DMS153 treated with DMSO at 0.1 percent for 48 hours (cell line): ENCODE measurements around the gene DAND5.
"Not testable (repeated sequence)": the region's sequence is repeated elsewhere in the genome, so short reads cannot be mapped to it uniquely, and the experiment has no call there.

Experiments
- DNase-seq: peaks from one replicate; lab custom pipeline; 2025; ENCODE audit not compliant: unreplicated experiment; lab: John Stamatoyannopoulos, UW

DAND5 gene

DNA sequence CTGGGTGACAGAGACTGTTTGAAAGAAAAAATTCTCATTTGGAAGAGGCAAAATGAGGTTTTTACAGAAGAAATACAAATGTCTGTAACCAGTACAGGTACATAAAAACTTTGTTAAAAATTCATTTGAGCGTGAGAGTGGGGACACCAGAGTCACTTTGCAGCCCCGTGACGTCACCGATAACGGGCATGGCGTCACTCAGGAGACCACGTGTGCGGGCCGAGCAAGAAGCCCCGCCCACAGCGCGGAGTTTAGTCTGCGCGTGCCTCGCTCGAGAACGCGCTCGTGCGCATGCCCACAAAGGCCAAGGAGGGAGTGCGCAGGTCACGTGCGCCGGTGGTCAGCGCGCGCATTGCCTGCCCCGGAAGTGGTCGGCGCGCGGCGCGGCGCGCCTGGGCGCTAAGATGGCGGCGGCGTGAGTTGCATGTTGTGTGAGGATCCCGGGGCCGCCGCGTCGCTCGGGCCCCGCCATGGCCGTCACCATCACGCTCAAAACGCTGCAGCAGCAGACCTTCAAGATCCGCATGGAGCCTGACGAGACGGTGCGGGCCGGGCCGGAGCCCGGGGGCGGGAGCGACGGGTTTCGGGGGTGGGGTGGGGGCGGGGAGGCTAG is 23.8 kb upstream of the DAND5 start, which contains the start of gene RAD23A:
Gene RAD23A, plus strand, starts transcription at position 384 of the 613 bp plus-strand sequence. Its CDS starts 87 bp downstream, at position 471.
- DNase-seq = peak; percentile 92

DNA sequence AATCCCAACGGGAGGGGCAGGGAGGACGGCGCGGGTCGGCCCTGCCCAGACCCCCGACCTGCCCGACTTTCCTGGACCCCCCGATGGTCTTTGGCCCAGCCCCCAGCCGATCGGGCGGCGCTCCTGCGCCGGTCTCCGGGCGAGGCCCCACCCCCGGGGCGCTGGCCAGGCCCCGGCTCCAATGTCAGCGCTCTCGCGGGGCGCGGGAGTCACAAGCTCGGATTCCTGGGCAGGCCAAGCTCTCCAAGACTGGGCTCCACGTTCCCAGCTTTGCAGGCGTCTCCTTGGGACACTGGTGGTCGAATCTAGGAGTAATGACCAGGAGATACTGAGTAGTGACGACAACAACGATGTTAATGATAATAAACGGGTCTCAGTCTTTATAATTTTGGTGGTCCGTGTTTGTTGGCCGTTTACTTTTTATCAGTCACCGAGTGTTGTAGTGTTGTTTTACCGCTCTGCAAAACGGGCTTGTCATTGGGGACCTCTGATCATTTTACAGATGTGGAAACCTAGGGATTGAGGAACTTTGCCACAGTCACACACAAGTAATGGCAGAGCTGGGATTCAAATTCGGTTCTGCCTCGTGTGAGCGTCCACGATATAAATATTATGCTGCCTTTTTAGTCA is 23.2 kb upstream of the DAND5 start:
- DNase-seq = peak; percentile 10

DNA sequence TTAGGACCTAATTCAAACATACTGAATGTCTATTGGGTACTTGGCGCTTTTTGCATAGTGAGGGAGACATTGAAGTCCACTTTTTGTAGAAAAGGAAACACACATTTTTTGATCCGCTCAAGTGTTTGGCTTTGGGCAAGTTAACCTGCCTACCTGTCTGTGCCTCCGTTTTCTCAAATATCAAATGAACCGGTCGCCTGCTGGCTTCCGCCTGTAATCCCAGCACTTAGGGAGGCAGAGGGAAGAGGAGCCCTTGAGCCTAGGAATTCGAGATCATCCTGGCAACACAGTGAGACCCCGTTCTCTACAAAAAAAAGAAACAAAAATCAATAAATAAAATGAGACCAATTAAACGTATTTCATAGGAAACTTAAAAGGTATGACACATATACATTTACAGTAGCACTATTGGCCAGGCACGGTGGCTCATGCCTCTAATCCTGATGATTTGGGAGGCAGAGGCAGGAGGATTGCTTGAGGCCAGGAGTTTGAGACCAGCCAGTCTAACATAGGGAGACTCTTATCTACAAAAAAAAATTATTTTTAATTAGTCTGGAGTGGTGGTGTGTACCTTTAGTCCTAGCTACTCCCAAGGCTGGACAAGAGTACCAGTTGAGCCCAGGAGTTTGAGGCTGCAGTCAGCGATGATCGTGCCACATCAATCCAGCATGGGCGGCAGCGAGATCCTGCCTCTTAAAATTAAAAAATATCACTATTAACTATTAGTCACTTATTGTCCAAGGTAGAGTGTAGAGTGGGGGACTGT is 22.5 kb upstream of the DAND5 start:
- DNase-seq = no peak

DNA sequence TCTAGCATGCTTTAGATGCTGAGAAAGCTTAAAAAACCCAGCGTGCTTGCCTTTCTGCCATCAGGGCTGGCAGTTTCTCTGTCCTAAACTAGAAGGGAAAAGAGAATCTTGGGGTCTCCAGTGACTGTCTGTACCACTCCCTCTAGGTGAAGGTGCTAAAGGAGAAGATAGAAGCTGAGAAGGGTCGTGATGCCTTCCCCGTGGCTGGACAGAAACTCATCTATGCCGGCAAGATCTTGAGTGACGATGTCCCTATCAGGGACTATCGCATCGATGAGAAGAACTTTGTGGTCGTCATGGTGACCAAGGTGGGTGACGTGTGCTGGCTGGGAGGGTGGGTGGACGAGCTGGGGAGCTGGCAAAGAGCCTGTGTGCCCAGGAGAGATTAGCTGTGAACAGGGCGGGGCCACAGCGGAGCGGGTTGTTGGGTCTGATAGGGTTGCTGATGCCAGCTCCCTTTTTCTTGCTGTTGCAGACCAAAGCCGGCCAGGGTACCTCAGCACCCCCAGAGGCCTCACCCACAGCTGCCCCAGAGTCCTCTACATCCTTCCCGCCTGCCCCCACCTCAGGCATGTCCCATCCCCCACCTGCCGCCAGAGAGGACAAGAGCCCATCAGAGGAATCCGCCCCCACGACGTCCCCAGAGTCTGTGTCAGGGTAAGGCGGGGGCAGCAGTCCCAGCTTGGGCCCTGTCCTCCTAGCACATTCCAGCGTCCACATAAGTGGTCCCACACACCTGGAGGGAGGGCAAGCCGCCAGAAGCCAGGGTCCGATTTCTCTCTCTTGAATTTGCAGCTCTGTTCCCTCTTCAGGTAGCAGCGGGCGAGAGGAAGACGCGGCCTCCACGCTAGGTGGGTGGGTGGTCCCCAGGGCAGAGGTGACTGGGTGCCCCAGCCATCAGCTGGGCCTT is 21.4 kb upstream of the DAND5 start:
- DNase-seq = no peak

DNA sequence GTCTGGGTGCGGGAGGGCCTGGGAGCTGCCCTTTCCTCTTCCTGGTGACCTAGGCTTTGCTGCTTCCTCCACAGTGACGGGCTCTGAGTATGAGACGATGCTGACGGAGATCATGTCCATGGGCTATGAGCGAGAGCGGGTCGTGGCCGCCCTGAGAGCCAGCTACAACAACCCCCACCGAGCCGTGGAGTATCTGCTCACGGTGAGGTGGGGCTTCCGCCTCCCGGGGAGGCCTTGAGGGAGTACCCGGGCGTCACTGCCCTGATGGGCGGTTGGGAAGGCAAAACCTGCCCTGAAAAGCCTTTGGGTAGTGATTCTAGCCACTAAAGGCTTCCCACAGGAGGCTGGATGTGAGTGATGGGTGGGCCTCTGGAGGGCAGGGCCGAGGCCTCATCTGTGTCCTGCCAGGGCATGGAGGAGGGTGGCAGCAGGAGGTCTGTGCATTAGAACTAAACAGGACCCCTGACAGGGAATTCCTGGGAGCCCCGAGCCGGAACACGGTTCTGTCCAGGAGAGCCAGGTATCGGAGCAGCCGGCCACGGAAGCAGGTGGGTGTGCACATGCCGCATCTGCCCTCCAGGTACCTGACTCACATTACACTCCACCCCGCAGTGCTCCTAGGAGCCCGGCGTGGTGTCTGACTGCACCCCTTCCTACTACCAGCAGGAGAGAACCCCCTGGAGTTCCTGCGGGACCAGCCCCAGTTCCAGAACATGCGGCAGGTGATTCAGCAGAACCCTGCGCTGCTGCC is 20.6 kb upstream of the DAND5 start:
- DNase-seq = no peak

DNA sequence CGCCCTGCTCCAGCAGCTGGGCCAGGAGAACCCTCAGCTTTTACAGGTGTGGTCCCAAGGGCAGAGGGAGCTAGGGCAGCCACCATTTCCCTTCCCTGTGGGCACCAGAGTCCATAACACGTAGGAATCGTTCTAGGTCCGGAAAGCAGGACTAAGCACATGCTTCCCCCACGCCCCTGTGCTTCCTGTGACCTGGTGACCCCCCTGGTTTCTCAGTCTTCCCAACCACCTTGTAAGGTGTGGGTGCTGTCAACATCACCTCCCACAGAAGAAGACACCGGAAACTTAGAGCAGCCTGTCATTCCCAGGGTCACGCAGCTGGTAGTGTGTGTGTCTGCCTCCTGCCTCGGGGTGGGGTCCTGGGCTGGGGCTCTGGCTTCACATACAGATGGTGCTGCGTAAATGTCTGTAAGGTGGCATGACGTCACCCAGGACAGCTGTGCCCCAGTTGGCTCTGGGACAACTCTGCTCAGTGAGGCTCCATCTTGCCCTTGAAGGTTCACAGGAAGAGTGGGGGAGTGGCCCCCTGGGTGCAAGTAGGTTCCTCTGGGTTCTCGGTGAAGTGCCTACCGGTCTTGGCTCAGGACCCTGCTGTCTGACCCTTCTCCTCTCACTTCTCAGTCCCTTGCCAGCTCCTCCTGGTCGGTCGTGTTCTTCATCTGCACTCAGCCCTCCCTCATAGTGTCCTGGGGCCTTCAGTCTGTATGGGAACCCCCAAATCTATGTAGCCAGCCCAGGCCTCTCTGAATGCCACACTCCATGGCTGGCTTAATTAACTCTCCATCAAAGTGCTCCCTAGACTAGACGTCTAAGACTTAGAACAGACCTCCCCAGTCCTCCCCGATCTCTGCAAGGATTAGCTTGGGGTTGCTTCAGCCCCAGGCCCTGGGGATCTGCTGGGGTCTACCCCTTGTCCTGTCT is 19.8 kb upstream of the DAND5 start:
- DNase-seq = no peak

DNA sequence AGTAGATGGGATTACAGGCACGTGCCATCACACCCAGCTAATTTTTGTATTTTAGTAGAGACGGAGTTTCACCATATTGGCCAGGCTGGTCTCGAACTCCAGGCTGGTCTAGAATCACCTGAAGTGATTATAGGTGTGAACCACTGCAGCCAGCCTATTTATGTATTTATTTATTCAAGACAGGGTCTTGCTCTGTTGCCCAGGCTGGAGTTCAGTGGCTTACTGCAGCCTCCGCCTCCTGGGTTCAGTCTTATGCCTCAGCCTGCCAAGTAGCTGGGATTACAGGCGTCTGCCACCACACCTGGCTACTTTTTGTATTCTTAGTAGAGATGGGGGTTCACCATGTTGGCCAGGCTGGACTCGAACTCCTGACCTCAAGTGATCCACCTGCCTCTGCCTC is 17.3 kb upstream of the DAND5 start:
- DNase-seq = not testable (repeated sequence)

DNA sequence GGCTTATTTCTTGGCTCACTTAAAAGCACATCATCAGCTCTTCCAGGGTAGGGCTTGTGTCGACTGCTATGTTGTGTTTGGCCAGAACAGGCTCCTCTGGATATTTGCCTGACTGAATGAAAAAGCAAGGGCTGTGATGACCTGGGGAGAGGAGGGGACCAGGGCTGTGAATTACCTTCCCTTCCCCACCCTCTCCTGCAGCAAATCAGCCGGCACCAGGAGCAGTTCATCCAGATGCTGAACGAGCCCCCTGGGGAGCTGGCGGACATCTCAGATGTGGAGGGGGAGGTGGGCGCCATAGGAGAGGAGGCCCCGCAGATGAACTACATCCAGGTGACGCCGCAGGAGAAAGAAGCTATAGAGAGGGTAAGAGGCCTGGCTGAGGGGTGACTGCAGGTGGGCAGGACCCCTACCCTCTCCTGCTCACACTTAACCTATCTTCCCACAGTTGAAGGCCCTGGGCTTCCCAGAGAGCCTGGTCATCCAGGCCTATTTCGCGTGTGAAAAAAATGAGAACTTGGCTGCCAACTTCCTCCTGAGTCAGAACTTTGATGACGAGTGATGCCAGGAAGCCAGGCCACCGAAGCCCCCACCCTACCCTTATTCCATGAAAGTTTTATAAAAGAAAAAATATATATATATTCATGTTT is 16.8 kb upstream of the DAND5 start:
- no peak for DNase-seq

DNA sequence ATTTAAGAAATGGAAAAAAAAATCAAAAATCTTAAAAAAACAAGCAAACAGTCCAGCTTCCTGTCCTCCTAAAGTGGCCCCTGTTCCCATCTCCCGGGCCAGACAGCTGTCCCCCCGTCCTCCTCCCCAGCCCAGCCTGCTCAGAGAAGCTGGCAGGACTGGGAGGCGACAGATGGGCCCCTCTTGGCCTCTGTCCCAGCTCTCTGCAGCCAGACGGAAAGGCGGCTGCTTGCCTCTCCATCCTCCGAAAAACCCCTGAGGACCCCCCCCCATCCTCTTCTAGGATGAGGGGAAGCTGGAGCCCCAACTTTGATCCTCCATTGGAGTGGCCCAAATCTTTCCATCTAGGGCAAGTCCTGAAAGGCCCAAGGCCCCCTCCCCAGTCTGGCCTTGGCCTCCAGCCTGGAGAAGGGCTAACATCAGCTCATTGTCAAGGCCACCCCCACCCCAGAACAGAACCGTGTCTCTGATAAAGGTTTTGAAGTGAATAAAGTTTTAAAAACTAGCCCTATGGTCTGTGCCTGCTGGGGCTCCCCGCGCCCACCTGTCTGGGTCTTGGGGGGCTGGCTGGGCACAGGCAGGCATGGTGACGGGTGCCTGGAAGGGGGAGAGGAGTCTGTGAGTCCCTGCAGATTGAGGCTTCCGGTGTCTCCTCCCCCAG is 16.1 kb upstream of the DAND5 start:
- no peak for DNase-seq

DNA sequence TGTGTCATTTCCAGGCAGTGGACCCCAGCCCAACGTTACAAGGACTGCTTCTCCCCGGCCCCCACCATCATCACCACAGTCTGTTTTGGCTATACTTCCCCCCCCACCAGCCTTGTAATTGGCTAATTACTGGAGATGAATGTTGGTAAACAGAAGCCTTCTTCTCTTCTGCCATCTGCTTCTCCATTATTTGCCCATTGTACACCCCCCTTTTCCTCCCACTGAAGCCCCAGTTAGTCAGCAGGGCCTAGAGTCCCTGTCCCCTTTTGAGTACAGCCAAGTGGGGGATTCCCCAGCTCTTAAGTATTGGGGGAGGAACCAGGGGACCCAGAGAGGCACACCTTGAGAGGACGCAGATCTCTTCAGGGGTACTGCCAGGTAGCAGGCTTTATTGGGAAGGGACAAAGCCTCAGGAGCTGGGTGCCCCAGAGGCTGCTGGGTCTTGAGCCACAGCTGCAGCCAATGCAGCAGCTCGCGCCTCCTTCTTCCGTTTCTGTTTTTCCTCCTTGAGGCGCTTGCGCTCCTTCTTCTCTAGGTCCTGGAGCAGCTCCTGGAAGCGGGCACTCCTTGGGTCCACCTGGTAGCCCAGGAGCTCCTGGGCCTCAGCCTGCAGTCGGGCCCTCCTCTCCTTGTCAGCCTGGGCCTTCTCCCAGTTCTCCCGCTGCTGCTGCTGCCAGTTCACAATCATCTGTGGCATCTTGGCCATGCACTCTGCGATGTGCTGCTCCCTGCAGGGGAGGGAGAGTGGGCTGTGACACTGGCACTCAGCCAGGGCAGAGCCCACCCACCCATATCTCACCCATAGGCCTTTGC is 15.4 kb upstream of the DAND5 start:
- DNase-seq = no peak

DNA sequence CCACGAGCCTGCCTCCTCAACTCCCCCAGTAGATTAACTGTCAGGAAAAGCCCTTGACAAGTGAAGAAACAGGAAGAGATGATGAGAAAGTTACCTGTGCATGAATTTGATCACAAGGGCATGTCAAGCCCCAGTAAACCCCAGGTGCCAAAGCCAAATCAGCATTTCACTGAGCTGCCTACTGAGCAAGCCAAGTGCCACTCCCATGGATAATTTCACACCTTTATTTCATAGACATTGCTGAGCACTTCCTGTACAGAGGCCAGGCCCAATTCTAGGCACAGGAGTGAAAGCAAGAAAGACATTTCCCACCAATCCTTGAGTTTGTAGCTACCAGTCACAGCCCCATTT is 14.8 kb upstream of the DAND5 start:
- DNase-seq = no peak

DNA sequence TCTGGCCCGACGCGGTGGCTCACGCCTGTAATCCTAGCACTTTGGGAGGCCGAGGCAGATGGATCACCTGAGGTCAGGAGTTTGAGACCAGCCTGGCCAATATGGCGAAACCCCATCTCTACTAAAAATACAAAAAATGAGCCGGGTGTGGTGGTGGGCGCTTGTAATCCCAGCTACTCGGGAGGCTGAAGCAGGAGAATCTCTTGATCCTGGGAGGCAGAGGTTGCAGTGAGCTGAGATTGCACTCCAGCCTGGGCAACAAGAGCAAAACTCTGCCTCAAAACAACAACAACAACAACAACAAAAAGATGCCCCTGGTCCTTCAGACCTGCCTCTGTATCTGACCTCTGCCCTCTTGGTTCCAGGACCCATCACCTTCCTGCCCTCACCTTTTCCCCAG is 13.8 kb upstream of the DAND5 start:
- DNase-seq = not testable (repeated sequence)

DNA sequence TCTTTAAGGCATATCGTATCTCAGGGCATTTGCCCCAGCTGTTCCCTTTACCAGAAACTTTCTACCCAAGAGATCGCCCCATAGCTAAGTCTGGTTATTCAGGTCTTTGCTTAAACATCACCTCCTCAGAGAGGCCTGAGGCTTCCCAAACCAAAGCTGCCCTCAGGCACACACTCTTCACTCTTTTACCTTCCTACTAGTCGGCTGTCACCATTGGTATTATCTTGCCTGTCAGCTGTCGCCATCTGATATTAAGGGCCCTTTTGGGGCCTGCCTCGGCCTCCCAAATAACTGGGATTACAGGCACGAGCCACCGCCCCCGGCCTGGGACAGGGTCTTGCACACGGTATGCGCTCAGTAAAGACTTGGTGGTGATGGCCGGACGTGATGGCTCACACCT is 13.4 kb upstream of the DAND5 start:
- no peak for DNase-seq

DNA sequence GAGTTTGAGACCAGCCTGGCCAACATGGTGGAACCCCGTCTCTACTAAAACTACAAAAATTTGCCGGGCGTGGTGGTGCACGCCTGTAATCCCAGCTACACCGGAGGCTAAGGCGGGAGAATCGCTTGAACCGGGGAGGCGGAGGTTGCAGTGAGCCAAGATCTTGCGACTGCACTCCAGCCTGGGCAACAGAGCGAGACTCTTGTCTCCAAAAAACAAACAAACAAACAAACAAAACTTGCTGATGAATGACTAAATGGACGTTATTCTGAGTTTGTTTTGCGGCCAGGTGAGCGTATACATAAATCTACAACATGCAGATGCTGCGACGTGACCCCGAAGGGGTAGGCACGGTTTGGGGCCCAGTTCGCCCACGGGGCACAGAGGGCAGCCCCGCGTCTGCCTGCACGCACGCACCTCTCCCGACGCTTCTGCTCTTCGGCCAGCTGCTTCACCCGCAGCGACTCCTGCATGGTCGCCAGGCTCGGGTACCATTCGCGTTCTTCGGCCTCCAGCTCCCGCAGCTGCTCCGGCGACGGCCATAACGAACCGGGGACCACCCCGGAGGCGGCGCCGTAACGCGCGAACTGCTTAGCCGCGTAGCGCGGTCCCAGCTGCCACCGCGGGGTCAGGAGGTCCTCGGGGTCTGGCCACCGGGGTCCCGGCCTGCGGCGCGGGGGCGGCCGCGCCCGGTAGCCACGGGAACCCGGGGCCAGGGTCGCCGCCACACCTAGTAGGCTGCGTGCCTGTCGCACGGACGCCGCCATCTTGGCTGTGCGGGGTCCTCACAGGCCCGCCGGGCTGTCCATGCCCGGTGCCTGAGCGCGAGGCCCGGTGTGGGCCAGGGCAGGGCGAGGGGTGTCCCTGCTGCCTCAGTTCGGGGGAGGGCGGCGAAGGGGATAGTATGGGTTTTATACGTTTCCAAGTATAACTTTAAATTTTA is 12.7 kb upstream of the DAND5 start, which contains the start of gene GADD45GIP1:
Gene GADD45GIP1, minus strand, starts transcription at position 778 of the 943 bp plus-strand sequence. Its CDS starts 11 bp downstream, at position 767.
- DNase-seq = peak; percentile 49

DNA sequence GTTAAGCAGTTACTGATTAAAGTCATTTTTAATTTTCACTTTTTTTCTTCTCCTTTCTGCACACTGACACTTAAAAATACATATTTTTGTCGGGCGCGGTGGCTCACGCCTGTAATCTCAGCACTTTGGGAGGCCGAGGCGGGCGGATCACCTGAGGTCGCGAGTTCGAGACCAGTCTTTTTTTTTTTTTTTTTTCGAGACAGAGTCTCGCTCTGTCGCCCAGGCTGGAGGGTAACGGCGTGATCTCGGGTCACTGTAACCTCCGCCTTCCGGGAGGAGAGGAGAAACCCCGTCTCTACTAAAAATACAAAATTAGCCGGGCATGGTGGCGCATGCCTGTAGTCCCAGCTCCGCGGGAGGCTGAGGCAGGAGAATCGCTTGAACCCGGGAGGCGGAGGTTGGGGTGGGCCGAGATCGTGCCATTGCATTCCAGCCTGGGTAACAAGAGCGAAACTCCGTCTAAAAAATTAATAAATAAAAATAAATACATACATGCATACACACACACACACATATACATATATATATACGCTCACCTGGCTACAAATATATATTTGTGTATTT is 11.9 kb upstream of the DAND5 start:
- peak; percentile 49 for DNase-seq

DNA sequence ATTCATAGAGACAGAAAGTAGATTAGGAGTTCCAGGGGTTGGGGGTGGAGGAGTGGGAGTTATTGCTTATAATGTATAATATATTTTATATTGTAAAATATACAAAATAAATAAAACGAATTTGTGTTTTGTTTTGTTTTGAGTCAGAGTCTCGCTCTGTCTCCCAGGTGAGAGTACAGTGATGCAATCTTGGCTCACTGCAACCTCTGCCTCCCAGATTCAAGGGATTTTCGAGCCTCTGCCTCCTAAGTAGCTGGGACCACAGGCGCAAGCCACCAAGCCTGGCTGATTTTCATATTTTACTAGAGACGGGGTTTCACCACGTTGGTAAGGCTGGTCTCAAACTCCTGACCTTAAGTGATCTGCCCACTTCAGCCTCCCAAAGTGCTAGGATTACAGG is 9.9 kb upstream of the DAND5 start:
- DNase-seq = no peak
